ENCODE measurements around the gene PDHA1.

DNA sequence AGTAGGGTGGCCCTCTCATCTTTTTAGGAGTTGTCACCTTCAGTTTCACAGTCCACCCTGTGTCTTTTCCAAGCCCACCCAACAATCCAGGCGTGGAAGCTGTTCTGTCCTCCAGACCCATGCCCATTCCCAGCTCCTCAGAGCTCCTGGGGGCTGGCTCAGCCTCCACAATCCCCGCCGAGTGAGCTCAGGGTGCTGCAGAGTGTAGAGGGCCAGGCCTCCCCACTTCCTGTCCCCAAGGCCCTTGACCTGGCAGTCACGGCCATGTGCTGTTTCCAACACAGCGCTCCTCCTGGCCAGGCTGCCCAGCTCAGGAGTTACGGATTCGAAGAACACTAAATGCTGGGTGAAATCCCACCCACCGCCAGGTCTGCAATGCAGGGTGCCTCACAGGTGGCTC, 31.8 kb downstream of the PDHA1 start:
- TF ChIP-seq EZH2phosphoT487 (IDR thresholded peaks at IDR 0.05; ENCODE audit: insufficient read depth, low read depth): no peak
- no peak for TF ChIP-seq EZH2 (IDR thresholded peaks at IDR 0.05; ENCODE audit: insufficient read depth, poor library complexity, severe bottlenecking)

Data from GM23248 (cell line).